NOMO-1 treated with DMSO at 0.1 percent for 48 hours (cell line): ENCODE measurements around the gene RFTN1.

ENCODE experiments used
- DNase-seq: peaks from one replicate; lab custom pipeline; 2025; ENCODE audit not compliant: unreplicated experiment; lab: John Stamatoyannopoulos, UW

The RFTN1 gene

GRCh38 chr3:16513141-16514020, at the start of gene RFTN1:
TSS of gene RFTN1 (minus strand) at chr3:16513699. CDS start at chr3:16493869, 19,830 bp downstream.
- DNase-seq, result peak; percentile 68

- DNase-seq, result no peak
Observed at GRCh38 chr3:16559653-16560365, 46.3 kb upstream of the RFTN1 start.

DNA sequence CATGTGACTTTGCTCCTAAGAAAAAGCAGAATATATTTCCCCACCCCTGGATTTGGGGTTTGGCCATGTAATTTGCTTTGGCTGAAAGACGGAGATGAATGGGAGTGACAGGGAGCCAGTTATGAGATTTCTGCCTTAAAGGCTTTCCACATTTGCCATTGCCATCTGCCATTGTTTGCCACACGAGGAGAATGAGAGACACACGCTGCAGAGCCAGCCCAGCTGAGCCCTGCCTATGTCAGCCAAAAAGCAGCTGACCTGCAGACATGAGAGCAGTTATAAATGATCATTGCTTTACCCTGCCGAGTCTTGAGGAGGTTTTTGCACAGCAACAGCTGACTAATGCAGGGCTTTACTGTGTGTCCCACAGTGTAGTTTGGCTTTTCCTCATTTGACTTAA, 40.6 kb upstream of the RFTN1 start:
- no peak for DNase-seq

- no peak for DNase-seq
Observed at GRCh38 chr3:16552757-16553156, 39.3 kb upstream of the RFTN1 start.

DNA sequence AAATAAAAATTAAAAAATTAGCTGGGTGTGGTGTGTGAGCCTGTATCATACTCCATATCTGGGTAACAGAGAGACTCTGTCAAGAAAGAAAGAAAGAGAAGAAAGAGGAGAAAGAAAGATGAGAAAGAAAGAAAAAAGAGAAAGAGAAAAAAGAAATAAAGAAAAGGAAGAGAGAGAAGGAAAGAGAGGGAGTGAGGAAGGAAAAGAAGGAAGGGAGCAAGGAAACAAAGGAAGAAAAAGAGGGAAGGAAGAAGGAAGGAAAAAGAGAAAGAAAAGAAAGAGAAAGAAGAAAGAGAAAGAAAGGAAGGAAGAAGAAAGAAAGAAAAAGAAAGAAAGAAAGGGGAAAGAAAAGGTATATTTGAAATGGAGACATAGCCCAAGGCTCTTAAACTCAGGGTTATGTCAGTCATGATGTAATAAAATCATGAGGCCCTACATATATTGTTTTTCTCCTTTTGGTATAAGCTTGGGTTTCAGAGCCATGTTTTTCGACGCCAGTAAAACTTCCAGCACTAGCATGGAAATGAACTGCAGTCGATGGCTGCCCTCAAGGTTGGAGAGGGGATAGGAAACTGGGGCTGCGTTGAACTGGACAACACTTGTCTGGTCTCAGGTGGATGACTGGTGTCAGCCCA, 38.0 kb upstream of the RFTN1 start:
- no peak for DNase-seq

- DNase-seq, result peak; percentile 70
Observed at GRCh38 chr3:16550676-16551341, 37.3 kb upstream of the RFTN1 start.

DNA sequence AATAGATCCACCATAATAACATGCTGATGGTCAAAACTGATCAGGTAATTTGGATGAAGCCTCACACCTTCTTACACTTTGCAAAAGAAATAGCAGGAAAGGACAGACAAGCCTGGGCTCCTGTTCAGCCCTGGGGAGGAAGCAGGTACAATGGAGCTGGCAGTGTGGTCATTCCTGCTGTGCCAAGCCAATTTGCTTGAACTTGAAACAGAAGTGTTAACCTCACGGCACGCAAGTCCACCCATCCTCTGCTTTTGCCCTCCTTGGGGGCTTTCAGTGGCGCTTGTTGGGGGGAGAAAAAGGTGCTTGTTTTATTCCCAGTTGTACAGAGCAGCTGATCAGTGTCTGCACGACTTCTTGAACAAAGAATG, 36.8 kb upstream of the RFTN1 start:
- no peak for DNase-seq

DNA sequence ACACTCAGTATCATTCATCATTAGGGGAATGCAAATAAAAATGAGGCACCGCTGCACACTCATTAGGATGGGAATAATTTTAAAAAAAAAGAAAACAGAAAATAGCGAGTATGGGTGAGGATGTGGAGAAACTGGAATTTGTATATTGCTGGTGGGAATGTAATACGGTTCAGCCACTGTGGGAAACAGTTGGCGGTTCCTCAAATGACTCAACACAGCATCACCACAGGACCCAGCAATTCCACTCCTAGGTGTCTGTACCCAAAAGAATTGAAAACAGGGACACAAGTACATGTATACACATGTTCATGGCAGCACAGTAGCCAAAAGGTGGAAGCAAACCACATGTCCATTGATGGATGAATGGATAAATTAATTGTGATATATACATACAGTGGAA, 35.2 kb upstream of the RFTN1 start:
- DNase-seq, result no peak

DNA sequence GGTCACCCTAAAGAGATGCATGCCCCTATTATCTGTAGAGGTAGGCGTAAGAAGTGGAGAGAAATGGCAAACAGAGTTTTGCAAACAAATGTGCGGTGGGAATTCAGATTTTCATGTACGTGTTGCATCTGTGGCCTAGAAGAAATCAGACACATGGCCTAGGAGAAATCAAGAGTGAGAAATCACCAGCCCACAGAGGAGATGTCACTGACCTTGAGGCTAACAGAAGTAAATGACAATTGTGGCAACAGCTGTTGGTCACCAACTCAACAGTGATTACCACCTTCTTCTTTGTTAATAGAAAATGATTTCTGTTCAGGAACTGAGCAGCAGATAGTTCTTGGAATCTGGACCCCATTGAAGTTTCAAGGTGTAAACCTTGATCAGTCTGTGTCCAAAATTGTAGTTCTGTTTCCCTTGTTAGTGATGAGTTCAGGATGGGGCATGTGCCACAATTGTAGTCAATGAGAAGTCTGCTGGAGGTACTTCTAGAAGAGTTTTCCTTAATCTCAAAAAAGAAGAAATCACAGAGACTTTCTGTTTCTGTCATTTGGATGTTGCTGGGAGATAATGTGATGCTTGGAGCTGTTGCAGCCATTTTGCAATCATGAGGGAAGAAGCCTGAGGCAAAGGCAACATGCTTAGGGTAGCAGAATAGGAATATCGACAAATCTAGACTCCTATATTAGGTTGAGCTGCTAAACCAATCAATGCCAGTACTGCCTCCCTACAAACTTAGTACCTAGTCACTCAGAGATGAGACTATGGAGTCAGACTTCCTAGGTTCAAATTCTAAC, 34.3 kb upstream of the RFTN1 start:
- DNase-seq, result no peak

DNA sequence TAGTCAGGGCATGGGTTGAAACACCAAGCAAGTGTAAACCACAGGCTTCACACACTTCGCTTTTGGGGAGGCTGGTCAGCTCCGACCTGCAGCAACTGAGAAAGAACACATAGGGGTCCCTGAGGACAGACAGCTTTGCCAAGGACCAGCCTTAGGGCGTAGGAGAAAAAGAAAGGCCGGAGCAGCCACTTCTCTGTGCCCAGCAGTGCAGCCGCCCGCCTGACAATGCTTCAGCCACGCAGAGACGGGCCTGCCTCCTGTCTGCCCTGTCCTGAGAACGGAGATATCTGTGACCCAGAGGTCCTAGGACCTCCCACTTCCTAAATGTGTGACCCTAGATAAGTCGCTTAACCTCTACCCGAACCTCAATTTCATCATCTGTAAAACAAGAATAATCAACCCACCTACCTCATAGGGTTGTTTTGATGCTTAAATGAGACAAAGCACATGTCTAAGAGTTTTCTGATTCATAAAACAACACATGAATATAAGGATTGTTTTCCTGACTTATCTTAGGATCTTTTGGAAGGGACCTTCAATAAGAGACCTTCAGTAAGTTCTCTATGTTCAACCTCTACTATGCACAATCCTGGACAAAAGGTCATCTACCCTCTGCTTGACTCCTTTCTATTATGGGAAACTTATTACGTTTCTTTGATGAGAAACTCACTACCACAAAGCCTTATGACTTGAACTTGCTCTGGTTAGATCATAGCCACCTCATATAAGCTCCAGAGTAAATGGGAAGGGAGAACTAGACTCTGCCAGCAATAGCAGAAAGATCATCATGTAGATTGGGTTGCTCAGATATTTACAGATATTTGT, 32.9 kb upstream of the RFTN1 start:
- no peak for DNase-seq

GRCh38 chr3:16545413-16546185, 32.1 kb upstream of the RFTN1 start:
- no peak for DNase-seq

GRCh38 chr3:16543242-16543864, 29.9 kb upstream of the RFTN1 start:
- DNase-seq, result no peak

GRCh38 chr3:16538507-16538906, 25.0 kb upstream of the RFTN1 start:
- DNase-seq, result no peak

GRCh38 chr3:16536996-16537395, 23.5 kb upstream of the RFTN1 start:
- no peak for DNase-seq

GRCh38 chr3:16536344-16536663, 22.8 kb upstream of the RFTN1 start:
- DNase-seq, result no peak

DNA sequence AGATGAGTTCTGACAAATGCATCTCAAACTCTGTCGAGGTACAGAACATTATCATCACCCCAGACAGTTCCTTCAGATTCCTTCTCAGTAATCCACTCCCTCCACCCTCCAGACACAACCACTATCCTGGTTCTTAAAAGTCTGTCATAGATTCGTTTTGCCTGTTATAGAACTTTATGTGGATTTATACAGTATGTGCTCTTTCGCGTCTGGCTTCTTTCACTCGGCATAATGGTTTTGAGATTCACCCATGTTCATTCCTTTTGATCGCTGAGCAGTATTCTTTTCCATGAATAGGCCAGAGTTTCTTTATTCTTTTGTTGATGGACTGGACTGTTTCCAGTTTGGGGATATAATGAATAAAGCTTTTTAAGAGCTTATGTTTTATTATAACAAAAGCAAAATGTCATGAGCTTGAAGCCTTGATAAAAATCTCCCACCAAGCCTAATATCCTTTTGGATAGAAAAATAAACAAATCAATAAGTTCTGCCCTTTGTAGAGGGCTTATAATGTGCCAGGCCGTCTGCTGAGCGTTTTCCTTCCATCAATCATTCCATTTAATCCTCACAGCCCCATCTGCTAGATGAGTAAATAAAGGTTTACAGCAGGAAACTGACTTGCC, 21.3 kb upstream of the RFTN1 start:
- no peak for DNase-seq

DNA sequence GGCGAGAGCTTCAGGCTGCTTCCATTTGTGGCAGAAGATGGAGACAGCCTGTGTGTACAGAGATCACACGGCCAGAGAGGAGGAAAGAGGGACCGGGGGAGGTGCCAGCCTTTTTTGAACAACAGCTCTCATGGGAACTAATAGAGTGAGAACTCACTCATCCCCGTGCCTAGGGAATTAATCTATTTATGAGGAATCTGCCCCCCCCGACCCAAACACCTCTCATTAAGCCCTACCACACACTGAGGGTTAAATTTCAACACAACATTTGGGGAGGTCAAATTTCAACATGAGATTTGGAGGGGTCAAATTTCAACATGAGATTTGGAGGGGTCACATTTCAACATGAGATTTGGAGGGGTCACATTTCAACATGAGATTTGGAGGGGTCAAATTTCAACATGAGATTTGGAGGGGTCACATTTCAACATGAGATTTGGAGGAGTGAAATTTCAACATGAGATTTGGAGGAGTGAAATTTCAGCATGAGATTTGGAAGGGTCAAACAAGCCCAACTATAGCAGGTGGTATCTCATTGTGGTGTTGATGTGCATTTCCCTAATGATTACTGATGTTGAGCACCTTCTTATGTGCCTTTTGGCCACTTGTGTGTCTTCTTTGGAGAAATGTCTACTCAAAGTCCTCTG, 20.6 kb upstream of the RFTN1 start:
- DNase-seq, result no peak

DNA sequence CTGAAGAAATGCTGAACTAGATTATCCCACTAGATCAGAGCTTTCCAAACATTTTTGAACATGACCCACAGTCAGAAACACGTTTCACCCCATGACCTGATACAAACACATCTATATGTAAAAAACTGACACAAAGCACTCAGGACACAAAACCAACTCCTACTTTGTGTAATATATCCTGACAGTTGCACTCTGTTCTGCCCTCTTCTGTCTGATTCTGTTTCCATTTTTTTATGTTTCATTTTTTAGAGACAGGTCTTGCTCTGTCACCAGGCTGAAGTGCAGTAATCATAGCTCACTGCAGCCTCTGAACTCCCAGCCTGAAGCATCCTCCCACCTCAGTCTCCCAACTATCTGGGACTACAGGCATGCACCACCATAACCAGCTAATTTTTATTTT, 15.8 kb upstream of the RFTN1 start:
- DNase-seq, result no peak
